SU-DHL-6 (cell line): ENCODE data around the gene AGPS.

Source experiments
- H2AFZ ChIP-seq: fragments of 200-600 bp; sonication (generic); 2 replicates; pipeline ENCODE4 v1.6.1; 2014; ENCODE audit warnings: low read depth, mild to moderate bottlenecking, moderate library complexity, mixed read lengths, antibody characterized with exemption, low read length; ENCODE audit not compliant: severe bottlenecking
- H3F3A ChIP-seq: fragments of 200-600 bp; shearing (Covaris generic); 2 replicates; pipeline ENCODE4 v1.6.0; 2016; ENCODE audit warnings: antibody characterized with exemption, mild to moderate bottlenecking; ENCODE audit not compliant: insufficient read depth
- H3K27ac ChIP-seq: fragments of 200-600 bp; sonication (generic); 2 replicates; pipeline ENCODE4 v1.5.1; 2016; ENCODE audit warnings: low read depth, mild to moderate bottlenecking, low read length, moderate library complexity, mixed read lengths
- H3K27me3 ChIP-seq: fragments of 200-600 bp; sonication (generic), shearing (Covaris generic); 2 replicates; pipeline ENCODE4 v1.6.0; 2014; ENCODE audit warnings: mild to moderate bottlenecking, low read length
- H3K36me3 ChIP-seq: fragments of 200-600 bp; sonication (generic); 2 replicates; pipeline ENCODE4 v1.6.1; 2014; ENCODE audit warnings: mild to moderate bottlenecking, low read length, mixed read lengths
- H3K4me2 ChIP-seq: fragments of 300-600, 200-600 bp; shearing (Covaris generic), sonication (generic); 2 replicates; pipeline ENCODE4 v1.6.0; 2014; ENCODE audit warnings: low read length, low read depth, mild to moderate bottlenecking; ENCODE audit not compliant: poor library complexity, severe bottlenecking
- H3K4me3 ChIP-seq: fragments of 200-600 bp; sonication (generic); 2 replicates; pipeline ENCODE4 v1.5.1; 2014; ENCODE audit warnings: antibody characterized with exemption, low read length, mild to moderate bottlenecking, mixed read lengths; ENCODE audit not compliant: insufficient read depth, poor library complexity, severe bottlenecking
- H3K79me2 ChIP-seq: fragments of 200-600 bp; sonication (generic); 2 replicates; pipeline ENCODE4 v1.6.1; 2014; ENCODE audit warnings: mild to moderate bottlenecking, low read length, moderate library complexity; ENCODE audit not compliant: insufficient read depth
- H3K9ac ChIP-seq: fragments of 200-600 bp; sonication (generic); 2 replicates; pipeline ENCODE4 v1.7.0; 2014; ENCODE audit warnings: mild to moderate bottlenecking, low read length
- H3K9me2 ChIP-seq: fragments of 200-600 bp; sonication (generic); replicated peaks from 2 replicates; pipeline ENCODE4 v1.6.1; 2014; ENCODE audit warnings: low read length; ENCODE audit not compliant: insufficient read depth
- H3K9me3 ChIP-seq: fragments of 200-600 bp; sonication (generic); 2 replicates; pipeline ENCODE4 v1.6.1; 2014; ENCODE audit warnings: low read length, mixed read lengths; ENCODE audit not compliant: insufficient read depth
- H4K20me1 ChIP-seq: fragments of 200-600 bp; sonication (generic); 2 replicates; pipeline ENCODE4 v1.6.1; 2014; ENCODE audit warnings: low read depth, mild to moderate bottlenecking, antibody characterized with exemption, low read length, moderate library complexity, mixed read lengths
- EZH2phosphoT487 ChIP-seq: fragments of 200-600 bp; sonication (generic), shearing (Covaris generic); conservative IDR thresholded peaks from 2 replicates; pipeline ENCODE4 v1.6.1; 2018; ENCODE audit warnings: mild to moderate bottlenecking, antibody characterized with exemption, low read length, moderate library complexity, mixed read lengths
- TF ChIP-seq, protein P1 (sequence below): fragments of 200-600 bp; sonication (generic); IDR thresholded peaks from one replicate; pipeline ENCODE4 v1.5.1; 2017; ENCODE audit warnings: antibody characterized with exemption, mild to moderate bottlenecking, low read length, moderate library complexity; ENCODE audit not compliant: insufficient read depth, poor library complexity, severe bottlenecking

The AGPS gene

DNA sequence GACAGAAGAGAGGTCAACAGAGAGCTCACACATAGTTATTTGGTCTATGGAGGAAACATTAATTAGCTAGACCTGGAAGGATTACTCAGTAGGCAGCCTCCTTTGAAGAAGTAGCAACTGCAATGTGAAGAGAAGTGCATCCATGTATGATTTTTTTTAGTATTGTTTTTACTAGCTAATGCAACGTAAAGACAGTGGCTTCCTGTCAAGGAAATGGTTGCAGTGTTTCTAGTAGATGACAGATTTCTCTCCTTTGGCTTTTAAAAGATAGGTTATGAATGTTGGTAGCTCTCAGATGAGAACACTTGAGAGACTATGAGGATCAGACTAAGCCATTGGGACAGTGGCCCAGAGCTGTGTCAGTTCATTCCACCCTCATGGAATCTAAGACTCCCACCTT lies 175.8 kb downstream of the AGPS start:
- Histone ChIP-seq H3K79me2 (no peaks in the 10 kb centered on the region), H3K9me3 (no peaks in the 10 kb centered on the region), H4K20me1 (no peaks in the 10 kb centered on the region), H3K9me2 (no peaks in the 10 kb centered on the region), H3K27me3 (no peaks in the 10 kb centered on the region), H3K9ac (no peak overlapping the region), H3F3A (no peaks in the 10 kb centered on the region), H3K4me3 (no peak overlapping the region), H3K4me2 (no peak overlapping the region), H3K27ac (no peak overlapping the region), H3K36me3 (no peaks in the 10 kb centered on the region), H2AFZ (no peak overlapping the region)
- TF ChIP-seq EZH2phosphoT487: no peak
- TF ChIP-seq, protein P1, sequence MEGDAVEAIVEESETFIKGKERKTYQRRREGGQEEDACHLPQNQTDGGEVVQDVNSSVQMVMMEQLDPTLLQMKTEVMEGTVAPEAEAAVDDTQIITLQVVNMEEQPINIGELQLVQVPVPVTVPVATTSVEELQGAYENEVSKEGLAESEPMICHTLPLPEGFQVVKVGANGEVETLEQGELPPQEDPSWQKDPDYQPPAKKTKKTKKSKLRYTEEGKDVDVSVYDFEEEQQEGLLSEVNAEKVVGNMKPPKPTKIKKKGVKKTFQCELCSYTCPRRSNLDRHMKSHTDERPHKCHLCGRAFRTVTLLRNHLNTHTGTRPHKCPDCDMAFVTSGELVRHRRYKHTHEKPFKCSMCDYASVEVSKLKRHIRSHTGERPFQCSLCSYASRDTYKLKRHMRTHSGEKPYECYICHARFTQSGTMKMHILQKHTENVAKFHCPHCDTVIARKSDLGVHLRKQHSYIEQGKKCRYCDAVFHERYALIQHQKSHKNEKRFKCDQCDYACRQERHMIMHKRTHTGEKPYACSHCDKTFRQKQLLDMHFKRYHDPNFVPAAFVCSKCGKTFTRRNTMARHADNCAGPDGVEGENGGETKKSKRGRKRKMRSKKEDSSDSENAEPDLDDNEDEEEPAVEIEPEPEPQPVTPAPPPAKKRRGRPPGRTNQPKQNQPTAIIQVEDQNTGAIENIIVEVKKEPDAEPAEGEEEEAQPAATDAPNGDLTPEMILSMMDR: no peak

DNA sequence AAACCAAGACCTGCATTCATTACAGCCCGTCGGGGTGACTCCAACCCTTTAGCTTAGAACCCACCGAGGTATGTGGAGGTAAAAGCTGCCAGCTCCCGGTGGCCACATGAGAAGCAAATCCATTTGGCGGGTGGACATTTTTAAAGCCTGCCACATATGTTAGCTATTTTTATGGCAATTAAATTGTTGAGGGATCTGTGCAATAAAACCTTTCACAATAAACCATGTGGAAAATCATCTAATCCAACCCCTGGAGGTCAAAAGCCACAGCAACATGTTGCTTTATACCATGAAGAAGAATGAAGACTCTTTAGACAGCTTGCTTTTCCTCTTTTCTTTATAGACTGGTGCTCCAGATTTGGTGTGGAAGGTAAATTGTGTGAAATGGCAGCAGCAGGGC lies 176.3 kb downstream of the AGPS start:
- TF ChIP-seq EZH2phosphoT487: no peak
- TF ChIP-seq, protein P1: no peak

DNA sequence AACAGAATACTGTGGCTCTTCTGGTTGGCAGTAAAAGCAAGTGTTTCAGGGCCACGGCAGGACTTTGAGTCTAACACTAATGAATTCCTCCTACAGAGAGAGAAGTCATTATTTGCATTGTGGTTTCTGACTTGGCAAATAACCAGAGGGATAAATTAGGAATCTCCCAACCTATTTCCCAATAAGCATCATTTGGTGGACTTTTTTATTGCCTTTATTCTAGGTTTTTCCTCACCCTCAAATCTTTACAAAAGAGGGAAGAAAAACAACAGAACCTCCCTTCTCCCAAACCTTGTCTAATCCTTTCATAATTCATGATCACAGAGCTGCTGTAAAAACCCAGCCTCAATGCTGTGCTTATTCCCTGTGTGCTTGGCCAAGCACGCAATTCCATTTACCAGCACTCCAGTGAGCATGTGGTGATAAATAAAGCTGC lies 179.7 kb downstream of the AGPS start:
- Histone ChIP-seq H3F3A (no peaks in the 10 kb centered on the region), H3K9me2 (no peaks in the 10 kb centered on the region), H3K27ac (no peak overlapping the region), H3K9ac (no peak overlapping the region), H3K36me3 (no peaks in the 10 kb centered on the region), H3K79me2 (no peaks in the 10 kb centered on the region), H3K4me2 (no peak overlapping the region), H4K20me1 (no peaks in the 10 kb centered on the region), H3K4me3 (no peak overlapping the region), H3K9me3 (no peaks in the 10 kb centered on the region), H2AFZ (no peak overlapping the region), H3K27me3 (no peaks in the 10 kb centered on the region)
- TF ChIP-seq, protein P1: no peak
- TF ChIP-seq EZH2phosphoT487: no peak

More for the DNA sequence above, 176.3 kb downstream of the AGPS start:
- Histone ChIP-seq H3K9ac (no peak overlapping the region), H4K20me1 (no peaks in the 10 kb centered on the region), H3F3A (no peaks in the 10 kb centered on the region), H3K9me3 (no peaks in the 10 kb centered on the region), H3K27ac (no peak overlapping the region), H3K9me2 (no peaks in the 10 kb centered on the region), H3K36me3 (no peaks in the 10 kb centered on the region), H3K27me3 (no peaks in the 10 kb centered on the region), H3K4me2 (no peak overlapping the region), H3K79me2 (no peaks in the 10 kb centered on the region), H2AFZ (no peak overlapping the region), H3K4me3 (no peak overlapping the region)

DNA sequence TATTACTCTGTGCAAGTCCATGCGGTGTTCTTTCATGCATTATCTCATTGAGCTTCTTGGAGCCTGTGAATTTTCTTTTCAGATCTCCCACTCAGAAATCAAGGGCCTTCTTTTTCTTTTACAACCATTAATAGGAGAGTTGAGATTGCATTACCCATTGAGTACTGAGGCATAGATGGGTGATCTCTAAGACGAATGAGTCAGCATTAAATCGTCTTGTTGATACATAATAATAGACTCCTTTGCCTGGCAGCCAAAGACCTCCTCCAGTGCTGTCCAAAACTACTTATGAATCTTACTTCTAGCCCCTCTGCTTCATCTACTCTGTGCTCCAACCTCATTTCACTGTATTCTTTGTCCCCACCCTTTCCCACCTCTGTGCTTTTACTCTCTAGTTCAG lies 180.5 kb downstream of the AGPS start:
- Histone ChIP-seq H2AFZ (no peak overlapping the region), H3K27ac (no peak overlapping the region), H3K4me2 (no peak overlapping the region), H3K9ac (no peak overlapping the region), H3K9me3 (no peaks in the 10 kb centered on the region), H3F3A (no peaks in the 10 kb centered on the region), H3K9me2 (no peaks in the 10 kb centered on the region), H3K36me3 (no peaks in the 10 kb centered on the region), H3K79me2 (no peaks in the 10 kb centered on the region), H3K27me3 (no peaks in the 10 kb centered on the region), H4K20me1 (no peaks in the 10 kb centered on the region), H3K4me3 (no peak overlapping the region)
- TF ChIP-seq, protein P1: no peak
- no peak for TF ChIP-seq EZH2phosphoT487
